Subcutaneous abdominal adipose tissue (tissue), 5 donors: Measurements from ENCODE around the gene CXCR6.

Experiments
- H3K27ac ChIP-seq: one replicate; pipeline ENCODE4 v1.7.0; 2013; ENCODE audit warnings: low read depth, mild to moderate bottlenecking, inconsistent platforms, low read length, moderate library complexity
- H3K27me3 ChIP-seq, 5 donors: one replicate each; pipeline ENCODE4 v1.7.0; 2013; ENCODE audit warnings: low read length in 5 of 5, inconsistent platforms in 1 of 5; ENCODE audit not compliant: control insufficient read depth in 5 of 5, insufficient read depth in 4 of 5
- H3K36me3 ChIP-seq, 5 donors: one replicate each; pipeline ENCODE4 v1.7.0; 2013; ENCODE audit warnings: low read length in 5 of 5; ENCODE audit not compliant: control insufficient read depth in 5 of 5, insufficient read depth in 5 of 5
- H3K4me1 ChIP-seq, 5 donors: one replicate each; pipeline ENCODE4 v1.7.0; 2013; ENCODE audit warnings: low read length in 5 of 5, mild to moderate bottlenecking in 3 of 5, moderate library complexity in 1 of 5; ENCODE audit not compliant: control insufficient read depth in 5 of 5, insufficient read depth in 5 of 5
- H3K4me3 ChIP-seq, 5 donors: one replicate each; pipeline ENCODE4 v1.7.0; 2013; ENCODE audit warnings: low read length in 5 of 5, low read depth in 1 of 5
- H3K9ac ChIP-seq, 5 donors: one replicate each; pipeline ENCODE4 v1.7.0; 2013; ENCODE audit warnings: low read length in 5 of 5, mild to moderate bottlenecking in 4 of 5, moderate library complexity in 3 of 5
- H3K9me3 ChIP-seq, 5 donors: one replicate each; pipeline ENCODE4 v1.7.0; 2013; ENCODE audit warnings: low read length in 5 of 5; ENCODE audit not compliant: control insufficient read depth in 5 of 5
- donor health status: healthy.
- donor health status: healthy.
- donor health status: healthy.
- donor health status: healthy.
- donor health status: healthy.

CXCR6 gene

GRCh38 chr3:45976191-45977091 is 33.2 kb downstream of the CXCR6 start:
- Histone ChIP-seq H3K4me3 (no peak overlapping the region), H3K9me3 (no peaks in the 10 kb centered on the region), H3K27ac (no peak overlapping the region), H3K36me3 (peaks cover 17 to 84% (median 65%) of the 10 kb centered on the region in 5 donors), H3K27me3 (no peaks in the 10 kb centered on the region), H3K9ac (no peak overlapping the region), H3K4me1 (peaks cover 0 to 9% (median 5%) of the 10 kb centered on the region in 5 donors)

DNA sequence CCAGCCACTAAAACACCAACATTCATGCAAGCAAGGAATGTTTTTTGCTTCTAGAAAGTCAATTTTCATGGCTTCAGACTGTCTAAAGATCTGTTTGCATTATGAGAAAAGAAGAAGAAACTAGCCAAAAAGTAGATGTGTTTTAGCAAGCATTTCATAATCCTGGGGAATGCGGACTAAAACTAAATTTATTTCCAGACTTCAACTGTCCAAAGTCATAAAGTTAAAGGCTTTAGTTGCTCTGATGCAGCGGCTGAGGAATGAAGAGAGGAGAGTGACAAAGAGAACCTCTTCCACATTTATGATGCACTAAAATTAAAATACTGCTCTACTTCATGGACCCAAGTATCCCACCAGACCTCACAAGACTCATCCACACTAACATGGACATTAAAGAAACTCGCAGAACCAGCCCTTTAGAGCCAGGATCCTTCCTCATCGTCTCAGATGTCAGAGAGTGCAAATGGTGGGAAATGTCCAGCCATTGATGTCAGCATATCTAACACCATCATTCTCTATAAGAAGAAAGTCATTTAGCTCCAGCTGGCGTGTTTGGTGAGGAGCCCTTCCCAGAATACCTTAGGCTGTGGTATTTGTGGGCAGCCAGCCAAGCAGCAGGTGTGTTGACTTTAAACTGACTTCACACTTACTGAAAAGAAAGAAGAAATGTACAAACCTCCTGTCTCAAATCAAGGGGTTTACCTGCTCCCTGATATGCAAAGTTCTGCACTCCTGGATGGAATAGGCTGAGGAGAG is 34.9 kb downstream of the CXCR6 start:
- Histone ChIP-seq H3K27me3 (no peaks in the 10 kb centered on the region), H3K9ac (no peak overlapping the region), H3K4me1 (peaks cover 0 to 9% (median 5%) of the 10 kb centered on the region in 5 donors), H3K9me3 (no peaks in the 10 kb centered on the region), H3K27ac (no peak overlapping the region), H3K4me3 (no peak overlapping the region), H3K36me3 (peaks cover 27 to 87% (median 74%) of the 10 kb centered on the region in 5 donors)

DNA sequence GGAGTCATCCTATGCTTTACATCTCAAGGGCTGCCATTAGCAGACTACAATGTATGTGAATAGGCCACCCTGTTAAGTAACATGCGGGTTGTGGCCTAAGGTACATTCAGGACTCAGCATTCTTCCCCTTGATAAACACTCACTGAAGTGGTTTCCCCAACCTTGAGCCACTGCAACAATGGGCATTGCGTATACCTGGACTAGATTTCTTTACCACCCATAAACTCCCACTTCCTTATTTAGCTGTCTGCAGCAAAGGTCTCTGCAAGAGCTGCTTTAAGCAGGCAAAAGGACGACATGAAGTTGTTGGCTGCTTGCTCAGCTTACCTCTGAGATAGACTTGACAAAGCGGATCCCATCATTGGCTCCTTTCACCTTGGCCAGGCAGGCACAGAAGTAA is 36.1 kb downstream of the CXCR6 start:
- peaks cover 0 to 11% (median 8%) of the 10 kb centered on the region in 5 donors for H3K4me1 ChIP-seq
- H3K9me3 ChIP-seq = no peaks in the 10 kb centered on the region
- no peaks in the 10 kb centered on the region for H3K27me3 ChIP-seq
- no peak overlapping the region for H3K4me3 ChIP-seq
- H3K27ac ChIP-seq = no peak overlapping the region
- H3K36me3 ChIP-seq = peaks cover 27 to 91% (median 76%) of the 10 kb centered on the region in 5 donors
- H3K9ac ChIP-seq = no peak overlapping the region

- no peak overlapping the region for H3K27ac ChIP-seq
- H3K9me3 ChIP-seq = no peaks in the 10 kb centered on the region
- peaks cover 2 to 16% (median 9%) of the 10 kb centered on the region in 5 donors for H3K4me1 ChIP-seq
- H3K9ac ChIP-seq = no peak overlapping the region
- no peaks in the 10 kb centered on the region for H3K27me3 ChIP-seq
- H3K4me3 ChIP-seq = no peak overlapping the region
- H3K36me3 ChIP-seq = peaks cover 21 to 91% (median 68%) of the 10 kb centered on the region in 5 donors
Observed at GRCh38 chr3:45980229-45980813, 37.1 kb downstream of the CXCR6 start.

GRCh38 chr3:45980819-45981218 is 37.6 kb downstream of the CXCR6 start:
- Histone ChIP-seq H3K4me1 (peaks cover 2 to 17% (median 14%) of the 10 kb centered on the region in 5 donors), H3K9me3 (no peaks in the 10 kb centered on the region), H3K9ac (no peak overlapping the region), H3K36me3 (peaks cover 18 to 86% (median 65%) of the 10 kb centered on the region in 5 donors), H3K27ac (no peak overlapping the region), H3K4me3 (no peak overlapping the region), H3K27me3 (no peaks in the 10 kb centered on the region)

- Histone ChIP-seq H3K36me3 (peaks cover 18 to 79% (median 63%) of the 10 kb centered on the region in 5 donors), H3K4me3 (no peak overlapping the region), H3K9ac (no peak overlapping the region), H3K9me3 (no peaks in the 10 kb centered on the region), H3K27ac (no peak overlapping the region), H3K27me3 (no peaks in the 10 kb centered on the region), H3K4me1 (peaks cover 2 to 23% (median 20%) of the 10 kb centered on the region in 5 donors)
Observed at GRCh38 chr3:45981346-45982074, 38.2 kb downstream of the CXCR6 start.

DNA sequence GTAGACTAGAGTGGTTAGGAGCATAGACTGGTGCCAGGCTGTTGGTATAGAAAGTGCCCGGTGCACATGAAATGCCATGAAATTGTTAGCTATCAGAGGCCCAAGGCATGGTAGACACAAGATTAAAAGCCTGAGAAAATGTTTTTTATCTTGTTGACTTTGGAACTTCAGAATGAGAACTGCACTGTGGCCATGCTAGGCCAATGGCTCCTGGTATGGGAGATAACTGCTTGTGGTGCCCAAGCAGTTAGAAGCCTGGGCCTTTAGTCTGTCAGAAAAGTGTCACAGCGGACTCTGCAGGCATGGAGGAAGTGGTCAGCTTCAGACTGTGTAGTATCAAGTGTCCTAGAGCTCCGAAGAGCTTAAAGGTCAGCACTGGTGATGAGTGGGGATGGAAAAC is 40.5 kb downstream of the CXCR6 start:
- H3K36me3 ChIP-seq = peaks cover 18 to 61% (median 46%) of the 10 kb centered on the region in 5 donors
- no peak overlapping the region for H3K27ac ChIP-seq
- H3K9ac ChIP-seq = no peak overlapping the region
- no peaks in the 10 kb centered on the region for H3K9me3 ChIP-seq
- H3K4me3 ChIP-seq = no peak overlapping the region
- no peaks in the 10 kb centered on the region for H3K27me3 ChIP-seq
- H3K4me1 ChIP-seq = peaks cover 10 to 41% (median 29%) of the 10 kb centered on the region in 5 donors

DNA sequence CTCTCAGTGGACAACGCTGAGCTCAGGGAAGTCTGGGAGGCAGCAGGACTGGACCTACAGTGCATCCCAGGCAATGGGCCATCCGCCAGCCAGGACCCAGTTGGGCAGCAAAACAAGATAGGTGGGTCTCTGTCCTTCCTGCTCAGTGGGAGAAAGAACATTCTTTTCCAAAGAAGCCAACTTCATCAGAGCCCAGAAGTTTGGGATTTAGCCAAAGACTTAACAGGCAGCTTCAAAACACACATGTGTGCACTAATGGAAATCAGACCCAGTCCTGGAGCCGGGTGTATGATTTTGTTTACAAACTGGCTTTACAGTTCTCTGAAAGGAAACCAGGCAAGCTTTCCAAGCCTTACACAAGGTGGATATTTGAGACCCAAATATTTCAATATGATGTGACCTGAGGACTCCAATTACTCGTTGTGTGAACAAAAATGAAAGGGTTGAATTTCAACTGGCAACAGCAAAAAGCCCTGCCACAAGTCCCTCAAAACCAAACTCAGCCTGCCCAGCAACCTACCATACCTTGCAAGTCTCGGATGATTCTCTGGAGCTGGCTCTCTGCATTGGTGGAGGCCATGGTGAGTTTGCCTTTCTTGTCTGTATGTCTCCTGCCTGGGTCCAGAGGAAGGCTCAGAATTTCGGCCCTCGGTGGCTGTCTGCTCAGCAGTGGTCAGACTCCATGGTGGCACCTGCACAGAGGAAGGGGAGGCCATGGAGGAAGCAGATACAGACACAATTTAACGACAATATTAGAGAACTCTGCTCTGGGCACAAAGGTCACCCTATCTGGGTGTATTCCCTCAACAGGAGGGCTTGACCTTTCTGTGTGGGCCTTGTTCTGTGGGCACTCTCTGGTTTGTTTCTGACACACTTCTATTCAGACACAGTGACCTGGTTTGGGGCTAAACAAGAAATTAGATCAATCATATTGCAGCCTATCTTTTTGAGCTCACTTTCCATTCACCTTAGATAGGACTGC is 41.4 kb downstream of the CXCR6 start:
- Histone ChIP-seq H3K9me3 (no peaks in the 10 kb centered on the region), H3K9ac (peak overlapping the region in 1 of 5 donors; percentile 24), H3K36me3 (peaks cover 18 to 55% (median 40%) of the 10 kb centered on the region in 5 donors), H3K27ac (no peak overlapping the region), H3K4me3 (no peak overlapping the region), H3K27me3 (no peaks in the 10 kb centered on the region), H3K4me1 (peaks cover 10 to 47% (median 33%) of the 10 kb centered on the region in 5 donors)
